ENCODE results near the gene EPS8.

DNA sequence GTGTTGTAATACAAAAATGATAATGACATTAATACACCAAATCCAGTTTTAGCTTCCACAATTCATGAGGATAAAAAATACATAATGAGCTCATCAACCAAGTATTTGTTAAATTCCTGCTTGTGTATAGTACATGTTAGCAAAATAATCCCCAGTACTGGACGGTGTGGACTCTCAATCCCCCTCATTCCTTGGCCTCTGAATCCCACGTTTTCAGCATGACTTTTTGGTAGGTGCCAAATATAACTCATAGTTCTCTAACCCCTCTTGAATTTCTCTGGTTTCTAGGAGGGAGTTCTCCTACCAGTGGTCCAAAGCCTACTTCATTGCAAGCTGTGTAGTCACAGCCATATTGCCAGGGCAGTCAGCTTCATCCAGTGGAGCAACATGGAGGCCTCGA, 41.4 kb upstream of the EPS8 start:
- TF ChIP-seq, protein P1, sequence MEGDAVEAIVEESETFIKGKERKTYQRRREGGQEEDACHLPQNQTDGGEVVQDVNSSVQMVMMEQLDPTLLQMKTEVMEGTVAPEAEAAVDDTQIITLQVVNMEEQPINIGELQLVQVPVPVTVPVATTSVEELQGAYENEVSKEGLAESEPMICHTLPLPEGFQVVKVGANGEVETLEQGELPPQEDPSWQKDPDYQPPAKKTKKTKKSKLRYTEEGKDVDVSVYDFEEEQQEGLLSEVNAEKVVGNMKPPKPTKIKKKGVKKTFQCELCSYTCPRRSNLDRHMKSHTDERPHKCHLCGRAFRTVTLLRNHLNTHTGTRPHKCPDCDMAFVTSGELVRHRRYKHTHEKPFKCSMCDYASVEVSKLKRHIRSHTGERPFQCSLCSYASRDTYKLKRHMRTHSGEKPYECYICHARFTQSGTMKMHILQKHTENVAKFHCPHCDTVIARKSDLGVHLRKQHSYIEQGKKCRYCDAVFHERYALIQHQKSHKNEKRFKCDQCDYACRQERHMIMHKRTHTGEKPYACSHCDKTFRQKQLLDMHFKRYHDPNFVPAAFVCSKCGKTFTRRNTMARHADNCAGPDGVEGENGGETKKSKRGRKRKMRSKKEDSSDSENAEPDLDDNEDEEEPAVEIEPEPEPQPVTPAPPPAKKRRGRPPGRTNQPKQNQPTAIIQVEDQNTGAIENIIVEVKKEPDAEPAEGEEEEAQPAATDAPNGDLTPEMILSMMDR (IDR thresholded peaks at IDR 0.05), result no peak
- TF ChIP-seq POLR2A (IDR thresholded peaks at IDR 0.05) (no peak), POLR2AphosphoS5 (IDR thresholded peaks at IDR 0.05) (no peak), EP300 (IDR thresholded peaks at IDR 0.05) (no peak)

Measured in sigmoid colon (tissue), 4 donors.